H9 (cell line): Measurements from ENCODE around the gene PRMT7. TPM values are rescaled to one million over a fixed set of nuclear protein-coding genes. Genes with fewer than 3 reads are reported as not detected.

Experiments
- DNase-seq: peaks from one replicate; pipeline ENCODE4 v3.0.0-alpha.2; 2017
- H2AFZ ChIP-seq: one replicate; pipeline ENCODE4 v1.6.1; 2013; ENCODE audit warnings: mild to moderate bottlenecking, low read length, control low read depth, moderate library complexity
- H2AK5ac ChIP-seq: 2 replicates; pipeline ENCODE4 v1.6.1; 2013; ENCODE audit warnings: low read length, control low read depth, mixed read lengths; ENCODE audit not compliant: insufficient read length
- H2BK120ac ChIP-seq: one replicate; pipeline ENCODE4 v1.6.1; 2013; ENCODE audit warnings: low read depth, mild to moderate bottlenecking, low read length, control low read depth, inconsistent platforms; ENCODE audit not compliant: poor library complexity, severe bottlenecking
- H2BK12ac ChIP-seq: 2 replicates; pipeline ENCODE4 v1.6.1; 2013; ENCODE audit warnings: low read length, control low read depth, mixed read lengths, low read depth; ENCODE audit not compliant: insufficient read length
- H2BK15ac ChIP-seq: 2 replicates; pipeline ENCODE4 v1.6.1; 2013; ENCODE audit warnings: low read depth, low read length, control low read depth
- H2BK20ac ChIP-seq: one replicate; pipeline ENCODE4 v1.6.1; 2013; ENCODE audit warnings: low read depth, mild to moderate bottlenecking, low read length, control low read depth, inconsistent platforms; ENCODE audit not compliant: poor library complexity, severe bottlenecking
- H2BK5ac ChIP-seq: 2 replicates; pipeline ENCODE4 v1.6.1; 2013; ENCODE audit warnings: low read length, control low read depth, mixed read lengths; ENCODE audit not compliant: insufficient read length
- H3K14ac ChIP-seq: 2 replicates; pipeline ENCODE4 v1.6.1; 2013; ENCODE audit warnings: low read length, control low read depth; ENCODE audit not compliant: insufficient read depth
- H3K18ac ChIP-seq: 2 replicates; pipeline ENCODE4 v1.6.1; 2013; ENCODE audit warnings: low read depth, mild to moderate bottlenecking, mixed read lengths, low read length, control low read depth; ENCODE audit not compliant: insufficient read length
- H3K23ac ChIP-seq: 2 replicates; pipeline ENCODE4 v1.6.1; 2013; ENCODE audit warnings: low read length, control low read depth, mixed read lengths, low read depth; ENCODE audit not compliant: insufficient read length
- H3K23me2 ChIP-seq: 2 replicates; pipeline ENCODE4 v1.6.1; 2013; ENCODE audit warnings: low read depth, mild to moderate bottlenecking, mixed read lengths, low read length, control low read depth; ENCODE audit not compliant: insufficient read length, poor library complexity, severe bottlenecking
- H3K27ac ChIP-seq: 2 replicates; pipeline ENCODE4 v1.5.1; 2013; ENCODE audit warnings: low read length, control low read depth, mixed read lengths, low read depth; ENCODE audit not compliant: insufficient read length
- H3K27me3 ChIP-seq: 2 replicates; pipeline ENCODE4 v1.6.1; 2013; ENCODE audit warnings: low read length, control low read depth, inconsistent platforms; ENCODE audit not compliant: insufficient read depth
- H3K4ac ChIP-seq: 2 replicates; pipeline ENCODE4 v1.6.1; 2013; ENCODE audit warnings: low read depth, mild to moderate bottlenecking, control low read depth, inconsistent platforms, low read length, moderate library complexity
- H3K4me1 ChIP-seq: 2 replicates; pipeline ENCODE4 v1.6.1; 2013; ENCODE audit warnings: low read length, control low read depth, inconsistent platforms; ENCODE audit not compliant: insufficient read depth
- H3K4me2 ChIP-seq: 2 replicates; pipeline ENCODE4 v1.6.1; 2013; ENCODE audit warnings: low read length, control low read depth, mixed read lengths; ENCODE audit not compliant: insufficient read length, insufficient read depth
- H3K56ac ChIP-seq: 2 replicates; pipeline ENCODE4 v1.6.1; 2013; ENCODE audit warnings: low read depth, mild to moderate bottlenecking, mixed read lengths, low read length, control low read depth; ENCODE audit not compliant: insufficient read length
- H3K79me1 ChIP-seq: 2 replicates; pipeline ENCODE4 v1.6.1; 2013; ENCODE audit warnings: low read depth, mild to moderate bottlenecking, moderate library complexity, low read length, control low read depth, inconsistent platforms; ENCODE audit not compliant: insufficient read depth, poor library complexity, severe bottlenecking
- H3K79me2 ChIP-seq: 2 replicates; pipeline ENCODE4 v1.6.1; 2013; ENCODE audit warnings: low read length, control low read depth, inconsistent platforms; ENCODE audit not compliant: insufficient read depth
- H3K9ac ChIP-seq: 2 replicates; pipeline ENCODE4 v1.6.1; 2013; ENCODE audit warnings: low read length, control low read depth, mixed read lengths; ENCODE audit not compliant: insufficient read length; ENCODE audit errors: extremely low read depth
- H3K9me3 ChIP-seq: one replicate; pipeline ENCODE4 v1.6.1; 2013; ENCODE audit warnings: low read depth, low read length, inconsistent platforms; ENCODE audit not compliant: control insufficient read depth
- H3T11ph ChIP-seq: one replicate; pipeline ENCODE4 v1.6.1; 2013; ENCODE audit warnings: mild to moderate bottlenecking, low read length, control low read depth, inconsistent platforms
- H4K20me1 ChIP-seq: one replicate; pipeline ENCODE4 v1.6.1; 2013; ENCODE audit not compliant: control insufficient read depth, insufficient read length, insufficient read depth
- H4K5ac ChIP-seq: 2 replicates; pipeline ENCODE4 v1.6.1; 2013; ENCODE audit warnings: low read depth, mild to moderate bottlenecking, mixed read lengths, low read length, control low read depth; ENCODE audit not compliant: insufficient read length
- H4K8ac ChIP-seq: replicated peaks from 2 replicates; pipeline ENCODE4 v1.6.1; 2013; ENCODE audit warnings: low read length, control low read depth, mixed read lengths, low read depth; ENCODE audit not compliant: insufficient read length
- H4K91ac ChIP-seq: 2 replicates; pipeline ENCODE4 v1.6.1; 2013; ENCODE audit warnings: low read depth, mild to moderate bottlenecking, moderate library complexity, mixed read lengths, low read length, control low read depth; ENCODE audit not compliant: insufficient read length
- H3K27ac Mint-ChIP-seq, 3 experiments: 2 replicates in 2 of 3; 3 replicates in 1 of 3; pipeline ENCODE4 v1.8.0; 2020 to 2021; ENCODE audit warnings: mixed read lengths in 3 of 3, mild to moderate bottlenecking in 1 of 3, moderate library complexity in 1 of 3
- H3K27me3 Mint-ChIP-seq: 2 replicates; pipeline ENCODE4 v1.8.0; 2021; ENCODE audit warnings: low read depth, mild to moderate bottlenecking, moderate library complexity, mixed read lengths
- H3K36me3 Mint-ChIP-seq, 3 experiments: 2 replicates in 2 of 3; 3 replicates in 1 of 3; pipeline ENCODE4 v1.8.0; 2020 to 2021; ENCODE audit warnings: low read depth in 3 of 3, mixed read lengths in 3 of 3; ENCODE audit not compliant: insufficient read depth in 1 of 3
- H3K4me1 Mint-ChIP-seq, 2 experiments: 2 replicates each; pipeline ENCODE4 v1.8.0; 2020; ENCODE audit warnings: mixed read lengths in 2 of 2
- H3K4me3 Mint-ChIP-seq, 2 experiments: 2 replicates in 1 of 2; 3 replicates in 1 of 2; pipeline ENCODE4 v1.8.0; 2020 to 2021; ENCODE audit warnings: mild to moderate bottlenecking in 2 of 2, mixed read lengths in 2 of 2, moderate library complexity in 1 of 2
- H3K9me3 Mint-ChIP-seq, 2 experiments: 2 replicates in 1 of 2; 3 replicates in 1 of 2; pipeline ENCODE4 v1.8.0; 2020; ENCODE audit warnings: mild to moderate bottlenecking in 2 of 2, mixed read lengths in 2 of 2, moderate library complexity in 1 of 2
- CTCF ChIP-seq: fragments of 200-600 bp; sonication (generic); conservative IDR thresholded peaks from 3 replicates; pipeline ENCODE4 v1.8.0; 2021; ENCODE audit warnings: antibody characterized with exemption, mild to moderate bottlenecking
- WGBS: extraction: QIAGEN DNeasy Blood & Tissue Kit; methylation state at CpG from one replicate; pipeline ENCODE4 v1.1.7; 2013; ENCODE audit warnings: missing lambda C conversion rate, low lambda C conversion rate, mixed read lengths; ENCODE audit not compliant: insufficient read length; ENCODE audit errors: extremely low coverage; 5-methylcytosine and 5-hydroxymethylcytosine counted together
- total RNA-seq: library from RNA; stranded (reverse); gene quantifications from 2 replicates; pipeline ENCODE4 v1.2.1, GENCODE V29; 2021

PRMT7 gene
- total RNA-seq, 1 experiment from 2014 or later = 56.6 TPM

DNA sequence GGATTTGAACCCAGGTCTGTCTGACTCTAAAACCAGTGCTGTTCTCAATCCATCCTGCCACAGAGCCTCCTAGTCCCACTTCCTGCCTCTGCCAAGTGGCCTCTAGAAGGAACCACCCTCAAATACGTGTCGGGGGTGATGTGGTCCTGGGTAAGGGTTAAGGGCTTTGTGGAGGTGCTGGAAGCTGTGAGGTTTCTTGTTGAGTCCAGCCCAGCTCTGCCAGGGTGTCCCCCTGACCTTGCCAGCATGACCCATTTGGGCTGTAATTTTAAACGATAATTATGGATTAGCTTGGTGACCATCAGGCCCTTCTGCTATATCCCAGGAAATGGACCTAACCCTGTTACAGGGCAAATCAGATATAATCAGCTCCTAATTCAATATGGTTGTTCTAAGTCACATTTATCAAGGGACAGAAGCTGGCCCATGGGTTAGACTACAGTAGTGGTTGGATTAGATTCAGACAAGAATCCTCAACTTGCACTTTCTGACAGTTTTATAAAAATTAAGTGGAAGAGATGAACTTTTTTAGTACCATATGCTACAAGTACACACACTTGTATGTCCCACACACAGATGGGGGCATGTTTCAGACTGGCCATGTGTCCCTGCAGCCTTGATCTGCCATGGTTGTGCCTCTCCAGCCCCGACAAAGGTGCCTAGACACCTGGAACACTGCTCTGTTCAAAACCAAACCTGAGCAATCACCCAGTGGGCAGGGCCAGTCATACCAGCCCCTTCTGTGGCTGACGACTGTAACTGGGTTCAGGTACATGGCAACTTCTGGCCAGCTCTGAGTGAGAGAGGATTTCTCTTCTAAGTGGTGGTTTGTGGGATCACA lies 89.5 kb downstream of the PRMT7 start:
- Histone ChIP-seq H2BK15ac (no peak overlapping the region), H3K14ac (no peak overlapping the region; the same call in 1 of the 2 replicates), H3K4ac (no peak overlapping the region), H3K4me2 (no peak overlapping the region), H2BK120ac (no peak overlapping the region), H3K4me1 (0 out of 2 replicates have a peak, but pooled peaks cover 4% of the 10 kb centered on the region), H3K18ac (no peak overlapping the region), H3K27ac (no peak overlapping the region), H3K27me3 (no peaks in the 10 kb centered on the region), H4K5ac (no peak overlapping the region), H4K8ac (no peak overlapping the region), H3K23me2 (no peaks in the 10 kb centered on the region), H3K56ac (no peak overlapping the region), H3K79me1 (no peaks in the 10 kb centered on the region), H2BK5ac (no peak overlapping the region), H3T11ph (no peak overlapping the region), H4K20me1 (no peaks in the 10 kb centered on the region), H2AK5ac (no peak overlapping the region), H3K9ac (no peak overlapping the region), H2BK12ac (no peak overlapping the region), H2AFZ (no peak overlapping the region), H4K91ac (no peak overlapping the region), H3K23ac (no peak overlapping the region), H3K9me3 (no peaks in the 10 kb centered on the region), H2BK20ac (no peak overlapping the region), H3K79me2 (no peaks in the 10 kb centered on the region)
- TF ChIP-seq CTCF = no peak
- Mint-ChIP-seq H3K27me3 (peaks cover 4% of the 10 kb centered on the region), H3K36me3 (no peaks in the 10 kb centered on the region), H3K4me3 (no peak overlapping the region), H3K4me1 (peaks cover 58 to 62% of the 10 kb centered on the region in 2 experiments), H3K27ac (no peak overlapping the region), H3K9me3 (no peaks in the 10 kb centered on the region)
- no CpG with 5 or more reads among the region's 5 CpGs for WGBS
- no peak for DNase-seq
